ENCODE measurements around the gene PCDHGA7. TPM values are rescaled to one million over a fixed set of nuclear protein-coding genes. Genes with fewer than 3 reads are reported as not detected.

PCDHGA7 gene
- total RNA-seq, 1 experiment from 2014 or later, result 0.56 TPM

DNA sequence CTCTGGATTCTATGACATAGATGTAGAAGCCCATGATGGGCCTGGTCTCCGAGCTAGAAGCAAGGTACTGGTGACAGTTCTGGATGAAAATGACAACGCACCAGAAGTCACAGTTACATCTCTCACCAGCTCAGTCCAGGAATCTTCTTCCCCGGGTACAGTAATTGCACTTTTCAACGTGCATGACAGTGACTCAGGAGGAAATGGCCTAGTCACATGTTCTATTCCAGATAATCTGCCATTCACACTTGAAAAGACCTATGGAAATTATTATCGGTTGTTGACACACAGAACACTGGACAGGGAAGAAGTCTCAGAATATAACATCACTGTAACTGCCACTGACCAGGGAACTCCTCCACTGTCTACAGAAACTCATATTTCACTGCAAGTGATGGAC, 26.4 kb upstream of the PCDHGA7 start:
- Mint-ChIP-seq H3K4me1 (ENCODE audit: insufficient read depth, unreplicated experiment) (no peaks in the 10 kb centered on the region), H3K27ac (ENCODE audit: low read depth, unreplicated experiment) (no peak overlapping the region), H3K4me3 (ENCODE audit: unreplicated experiment) (no peak overlapping the region), H3K36me3 (ENCODE audit: insufficient read depth, unreplicated experiment) (no peaks in the 10 kb centered on the region), H3K27me3 (ENCODE audit: insufficient read depth, unreplicated experiment) (no peaks in the 10 kb centered on the region), H3K9me3 (ENCODE audit: unreplicated experiment) (peaks cover 40% of the 10 kb centered on the region)
- CTCF ChIA-PET, result interaction anchor here (0.6 to 2.0 kb wide), 5 partner anchors 9 to 203 kb away, joined by 3 to 8 read pairs (median 3); partner anchors contain the start of gene PCDHGA3
- DNase-seq (ENCODE audit: unreplicated experiment), result no peak
- BruUV-seq (replicated peaks), result no TSS peak
- intact Hi-C loops (cut with micrococcal nuclease), result no loop called here
- POLR2A ChIA-PET, result interaction anchor here (1.6 kb wide), 1 partner anchor 36 kb away, joined by 5 read pairs; the partner anchor contains the start of gene TAF7
- TF ChIP-seq, protein P1, sequence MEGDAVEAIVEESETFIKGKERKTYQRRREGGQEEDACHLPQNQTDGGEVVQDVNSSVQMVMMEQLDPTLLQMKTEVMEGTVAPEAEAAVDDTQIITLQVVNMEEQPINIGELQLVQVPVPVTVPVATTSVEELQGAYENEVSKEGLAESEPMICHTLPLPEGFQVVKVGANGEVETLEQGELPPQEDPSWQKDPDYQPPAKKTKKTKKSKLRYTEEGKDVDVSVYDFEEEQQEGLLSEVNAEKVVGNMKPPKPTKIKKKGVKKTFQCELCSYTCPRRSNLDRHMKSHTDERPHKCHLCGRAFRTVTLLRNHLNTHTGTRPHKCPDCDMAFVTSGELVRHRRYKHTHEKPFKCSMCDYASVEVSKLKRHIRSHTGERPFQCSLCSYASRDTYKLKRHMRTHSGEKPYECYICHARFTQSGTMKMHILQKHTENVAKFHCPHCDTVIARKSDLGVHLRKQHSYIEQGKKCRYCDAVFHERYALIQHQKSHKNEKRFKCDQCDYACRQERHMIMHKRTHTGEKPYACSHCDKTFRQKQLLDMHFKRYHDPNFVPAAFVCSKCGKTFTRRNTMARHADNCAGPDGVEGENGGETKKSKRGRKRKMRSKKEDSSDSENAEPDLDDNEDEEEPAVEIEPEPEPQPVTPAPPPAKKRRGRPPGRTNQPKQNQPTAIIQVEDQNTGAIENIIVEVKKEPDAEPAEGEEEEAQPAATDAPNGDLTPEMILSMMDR (IDR thresholded peaks at IDR 0.05; ENCODE audit: unreplicated experiment), result no peak

DNA sequence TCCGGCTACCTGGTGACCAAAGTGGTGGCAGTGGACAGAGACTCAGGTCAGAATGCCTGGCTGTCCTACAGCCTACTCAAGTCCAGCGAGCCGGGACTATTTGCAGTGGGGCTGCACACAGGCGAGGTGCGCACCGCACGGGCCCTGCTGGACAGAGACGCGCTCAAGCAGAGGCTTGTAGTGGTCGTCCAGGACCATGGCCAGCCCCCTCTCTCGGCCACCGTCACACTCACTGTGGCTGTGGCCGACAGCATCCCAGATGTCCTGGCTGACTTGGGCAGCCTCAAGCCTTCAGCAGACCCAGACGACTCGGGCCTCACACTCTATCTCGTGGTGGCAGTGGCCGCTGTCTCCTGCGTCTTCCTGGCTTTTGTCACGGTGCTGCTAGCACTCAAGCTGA, 25.6 kb upstream of the PCDHGA7 start:
- no peaks in the 10 kb centered on the region for H3K4me1 Mint-ChIP-seq (ENCODE audit: insufficient read depth, unreplicated experiment)
- BruUV-seq (replicated peaks), result no TSS peak
- no peak overlapping the region for H3K27ac Mint-ChIP-seq (ENCODE audit: low read depth, unreplicated experiment)
- TF ChIP-seq, protein P1 (IDR thresholded peaks at IDR 0.05; ENCODE audit: unreplicated experiment), result no peak
- H3K9me3 Mint-ChIP-seq (ENCODE audit: unreplicated experiment), result peaks cover 46% of the 10 kb centered on the region
- no peaks in the 10 kb centered on the region for H3K27me3 Mint-ChIP-seq (ENCODE audit: insufficient read depth, unreplicated experiment)
- no peak overlapping the region for H3K4me3 Mint-ChIP-seq (ENCODE audit: unreplicated experiment)
- ChIA-PET POLR2A (no interaction called here), CTCF (no interaction called here)
- DNase-seq (ENCODE audit: unreplicated experiment), result no peak
- intact Hi-C loops (cut with micrococcal nuclease), result no loop called here
- no peaks in the 10 kb centered on the region for H3K36me3 Mint-ChIP-seq (ENCODE audit: insufficient read depth, unreplicated experiment)

DNA sequence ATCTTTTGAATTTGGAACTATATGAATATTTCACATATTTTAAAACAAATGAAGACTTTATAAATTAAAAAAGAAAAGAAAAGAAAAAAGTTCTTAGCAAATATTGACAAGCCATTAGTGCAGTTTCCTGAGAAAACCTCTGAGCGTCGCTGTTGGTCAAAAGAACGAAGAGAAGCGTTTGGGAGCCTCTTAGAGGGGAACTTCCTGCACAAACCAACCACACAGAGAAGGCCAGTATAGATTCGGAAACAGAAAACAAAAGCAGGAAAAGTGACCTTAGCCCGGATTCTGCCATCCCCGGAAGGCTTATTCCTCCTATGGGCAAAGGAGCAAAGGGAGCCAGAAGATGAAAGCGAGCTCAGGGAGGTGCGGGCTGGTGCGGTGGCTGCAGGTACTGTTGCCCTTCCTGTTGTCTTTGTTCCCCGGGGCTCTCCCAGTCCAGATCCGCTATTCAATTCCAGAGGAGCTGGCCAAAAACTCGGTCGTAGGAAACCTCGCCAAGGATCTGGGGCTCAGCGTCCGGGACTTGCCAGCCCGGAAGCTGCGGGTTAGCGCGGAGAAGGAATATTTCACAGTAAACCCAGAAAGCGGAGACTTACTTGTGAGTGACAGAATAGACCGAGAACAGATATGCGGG, 22.6 kb upstream of the PCDHGA7 start, which contains the start of gene PCDHGB2:
Gene PCDHGB2, plus strand, starts transcription at position 205 of the 637 bp plus-strand sequence. Its CDS starts 142 bp downstream, at position 347.
- peak; percentile 39 for DNase-seq (ENCODE audit: unreplicated experiment)
- POLR2A ChIA-PET, result no interaction called here
- Mint-ChIP-seq H3K4me3 (ENCODE audit: unreplicated experiment) (peak within 1 kb of the TSS; percentile 7), H3K27me3 (ENCODE audit: insufficient read depth, unreplicated experiment) (no peaks in the 10 kb centered on the region), H3K9me3 (ENCODE audit: unreplicated experiment) (peaks cover 57% of the 10 kb centered on the region), H3K27ac (ENCODE audit: low read depth, unreplicated experiment) (no peak within 1 kb of the TSS), H3K4me1 (ENCODE audit: insufficient read depth, unreplicated experiment) (no peaks in the 10 kb centered on the region), H3K36me3 (ENCODE audit: insufficient read depth, unreplicated experiment) (peaks cover 5% of the 10 kb centered on the region)
- CTCF ChIA-PET, result interaction anchor here (0.5 to 1.1 kb wide), 7 partner anchors 12 to 432 kb away, joined by 3 to 5 read pairs (median 3); no protein-coding TSS in a partner anchor
- BruUV-seq (replicated peaks), result no TSS peak
- intact Hi-C loops (cut with micrococcal nuclease), result no loop called here
- TF ChIP-seq, protein P1 (IDR thresholded peaks at IDR 0.05; ENCODE audit: unreplicated experiment), result peak; percentile 26

DNA sequence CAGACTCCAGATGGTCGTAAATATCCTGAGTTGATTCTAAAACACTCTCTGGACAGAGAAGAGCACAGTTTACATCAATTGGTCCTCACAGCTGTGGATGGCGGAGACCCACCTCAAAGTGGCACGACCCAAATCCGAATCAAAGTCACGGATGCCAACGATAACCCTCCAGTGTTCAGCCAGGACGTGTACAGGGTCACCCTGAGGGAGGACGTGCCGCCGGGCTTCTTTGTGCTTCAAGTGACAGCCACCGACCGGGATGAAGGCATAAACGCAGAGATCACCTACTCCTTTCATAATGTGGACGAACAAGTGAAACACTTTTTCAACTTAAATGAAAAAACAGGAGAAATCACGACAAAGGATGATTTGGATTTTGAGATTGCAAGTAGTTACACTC, 21.9 kb upstream of the PCDHGA7 start:
- Mint-ChIP-seq H3K27ac (ENCODE audit: low read depth, unreplicated experiment) (no peak overlapping the region), H3K36me3 (ENCODE audit: insufficient read depth, unreplicated experiment) (peaks cover 5% of the 10 kb centered on the region), H3K27me3 (ENCODE audit: insufficient read depth, unreplicated experiment) (no peaks in the 10 kb centered on the region), H3K9me3 (ENCODE audit: unreplicated experiment) (peaks cover 53% of the 10 kb centered on the region), H3K4me1 (ENCODE audit: insufficient read depth, unreplicated experiment) (no peaks in the 10 kb centered on the region), H3K4me3 (ENCODE audit: unreplicated experiment) (no peak overlapping the region)
- DNase-seq (ENCODE audit: unreplicated experiment), result no peak
- POLR2A ChIA-PET, result no interaction called here
- intact Hi-C loops (cut with micrococcal nuclease), result no loop called here
- CTCF ChIA-PET, result interaction anchor here (0.6 to 1.1 kb wide), 4 partner anchors 20 to 433 kb away, joined by 3 to 5 read pairs (median 4); no protein-coding TSS in a partner anchor
- BruUV-seq (replicated peaks), result no TSS peak
- TF ChIP-seq, protein P1 (IDR thresholded peaks at IDR 0.05; ENCODE audit: unreplicated experiment), result no peak

All from MCF 10A (cell line).